ENCODE results near the gene EFNA3.

Gene EFNA3, protein sequence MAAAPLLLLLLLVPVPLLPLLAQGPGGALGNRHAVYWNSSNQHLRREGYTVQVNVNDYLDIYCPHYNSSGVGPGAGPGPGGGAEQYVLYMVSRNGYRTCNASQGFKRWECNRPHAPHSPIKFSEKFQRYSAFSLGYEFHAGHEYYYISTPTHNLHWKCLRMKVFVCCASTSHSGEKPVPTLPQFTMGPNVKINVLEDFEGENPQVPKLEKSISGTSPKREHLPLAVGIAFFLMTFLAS

DNA sequence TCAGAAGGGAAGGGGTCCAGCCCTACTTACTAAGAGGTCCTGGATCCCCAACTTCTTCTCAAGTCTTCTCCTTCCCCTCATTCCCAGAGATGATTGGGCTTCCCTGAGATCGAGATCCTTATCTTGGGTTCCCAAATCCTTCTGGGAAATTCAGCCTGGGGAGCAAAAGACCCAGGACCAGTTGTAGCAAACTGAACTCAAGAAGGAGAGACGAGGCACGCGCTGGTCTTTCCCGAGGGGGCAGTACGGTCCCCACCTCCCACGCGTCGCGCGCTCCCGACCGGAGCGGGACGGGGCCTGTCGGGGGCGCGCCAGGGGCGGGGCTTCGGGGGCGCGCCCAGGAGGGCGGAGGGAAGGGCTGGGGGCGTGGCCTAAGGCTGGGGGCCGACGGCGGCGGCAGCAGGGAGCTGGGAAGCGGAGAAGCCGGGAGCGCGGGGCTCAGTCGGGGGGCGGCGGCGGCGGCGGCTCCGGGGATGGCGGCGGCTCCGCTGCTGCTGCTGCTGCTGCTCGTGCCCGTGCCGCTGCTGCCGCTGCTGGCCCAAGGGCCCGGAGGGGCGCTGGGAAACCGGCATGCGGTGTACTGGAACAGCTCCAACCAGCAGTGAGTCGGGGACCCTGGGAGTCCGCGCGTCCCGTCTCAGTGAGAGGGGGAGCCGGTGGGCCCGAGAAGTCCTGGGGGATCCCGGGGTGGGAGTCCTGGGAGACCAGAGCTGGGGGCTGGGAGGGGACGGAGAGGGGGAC is at the start of gene EFNA3:
TSS of gene EFNA3 (plus strand) at position 369 of the 741 bp plus-strand sequence. CDS start at position 474, 105 bp downstream.
- TF ChIP-seq, protein P1, sequence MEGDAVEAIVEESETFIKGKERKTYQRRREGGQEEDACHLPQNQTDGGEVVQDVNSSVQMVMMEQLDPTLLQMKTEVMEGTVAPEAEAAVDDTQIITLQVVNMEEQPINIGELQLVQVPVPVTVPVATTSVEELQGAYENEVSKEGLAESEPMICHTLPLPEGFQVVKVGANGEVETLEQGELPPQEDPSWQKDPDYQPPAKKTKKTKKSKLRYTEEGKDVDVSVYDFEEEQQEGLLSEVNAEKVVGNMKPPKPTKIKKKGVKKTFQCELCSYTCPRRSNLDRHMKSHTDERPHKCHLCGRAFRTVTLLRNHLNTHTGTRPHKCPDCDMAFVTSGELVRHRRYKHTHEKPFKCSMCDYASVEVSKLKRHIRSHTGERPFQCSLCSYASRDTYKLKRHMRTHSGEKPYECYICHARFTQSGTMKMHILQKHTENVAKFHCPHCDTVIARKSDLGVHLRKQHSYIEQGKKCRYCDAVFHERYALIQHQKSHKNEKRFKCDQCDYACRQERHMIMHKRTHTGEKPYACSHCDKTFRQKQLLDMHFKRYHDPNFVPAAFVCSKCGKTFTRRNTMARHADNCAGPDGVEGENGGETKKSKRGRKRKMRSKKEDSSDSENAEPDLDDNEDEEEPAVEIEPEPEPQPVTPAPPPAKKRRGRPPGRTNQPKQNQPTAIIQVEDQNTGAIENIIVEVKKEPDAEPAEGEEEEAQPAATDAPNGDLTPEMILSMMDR (IDR thresholded peaks at IDR 0.05), result no peak

DNA sequence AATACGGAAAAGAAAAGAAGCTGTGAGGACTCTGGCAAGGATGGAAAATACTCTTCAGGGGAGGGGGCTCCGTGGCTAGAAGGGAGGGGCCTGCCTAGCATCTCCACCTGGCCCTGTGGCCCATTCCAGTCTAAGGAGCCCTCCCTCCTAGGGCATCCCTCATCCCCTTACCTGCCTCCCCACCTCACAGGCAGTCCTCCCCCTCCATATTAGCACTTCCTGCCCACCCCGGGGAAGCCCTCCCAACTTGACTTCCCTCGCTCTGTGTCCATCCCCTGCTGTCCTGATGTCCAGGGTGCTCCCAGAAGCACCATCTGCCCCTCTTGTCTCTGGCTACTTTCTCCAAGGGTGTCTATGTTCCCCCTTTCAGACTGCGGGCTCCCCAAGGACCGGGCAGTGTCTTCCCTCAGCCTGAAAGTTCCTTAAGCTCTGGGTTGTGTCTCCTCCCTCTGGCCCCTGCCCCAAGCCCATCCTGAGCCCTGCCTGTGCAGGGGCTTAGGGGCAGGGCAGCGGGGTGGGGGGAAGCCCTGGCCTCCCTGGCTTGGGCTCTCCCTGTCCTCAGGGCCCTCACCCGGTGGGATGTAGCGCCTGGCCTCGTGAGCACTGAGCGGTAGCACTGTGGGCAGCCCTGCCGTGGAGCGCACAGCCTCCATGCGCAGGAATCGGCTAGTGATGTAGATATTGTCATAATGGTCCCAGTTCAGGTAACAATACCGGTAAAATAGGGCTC is 49.0 kb upstream of the EFNA3 start:
- TF ChIP-seq, protein P1 (IDR thresholded peaks at IDR 0.05), result no peak

DNA sequence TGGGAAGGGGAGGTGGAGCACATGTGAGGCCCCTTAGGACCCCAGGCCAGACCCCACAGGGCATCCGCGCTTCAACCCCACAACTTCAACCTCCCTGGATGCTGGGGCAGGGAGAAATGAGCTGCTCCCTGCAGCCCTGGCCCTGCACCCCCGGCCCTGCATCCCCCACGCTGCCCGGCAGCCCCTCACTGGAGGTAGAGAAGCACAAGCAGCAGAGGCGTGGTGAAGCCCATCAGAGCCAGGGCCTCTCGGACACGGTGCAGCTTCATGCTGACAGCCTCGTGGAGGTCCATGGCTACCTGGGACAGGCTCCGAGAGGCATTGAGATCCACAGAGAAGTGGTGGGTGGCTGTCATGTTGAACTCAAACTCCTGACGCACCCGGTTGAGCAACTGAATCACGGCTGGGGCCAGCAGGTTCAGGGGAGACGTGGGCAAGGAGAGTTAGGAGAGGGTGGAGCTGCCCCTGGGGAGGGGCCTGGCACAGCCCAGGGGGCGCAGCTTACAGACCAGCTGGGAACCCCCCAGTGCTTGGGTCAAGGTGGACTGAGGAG is 48.3 kb upstream of the EFNA3 start:
- TF ChIP-seq, protein P1 (IDR thresholded peaks at IDR 0.05), result no peak

DNA sequence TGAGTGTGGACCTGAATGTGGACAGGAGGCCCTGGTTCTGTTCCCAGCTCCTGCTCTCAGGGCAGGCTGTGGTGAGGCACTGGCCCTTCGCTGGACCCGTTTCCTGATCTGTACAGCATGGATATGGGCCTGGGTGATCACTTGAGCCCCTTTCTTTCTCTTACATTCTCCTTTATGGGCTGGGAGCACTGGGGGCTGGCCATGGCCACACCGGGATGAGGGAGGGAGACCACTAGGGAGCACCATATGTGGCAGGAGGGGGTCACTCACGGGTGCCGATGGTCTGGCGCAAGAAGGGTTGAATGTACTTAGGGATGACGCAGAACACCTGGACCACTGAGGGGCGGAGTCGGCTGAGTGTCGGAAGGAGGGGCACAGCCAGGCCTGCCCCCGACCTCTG is 47.7 kb upstream of the EFNA3 start:
- TF ChIP-seq, protein P1 (IDR thresholded peaks at IDR 0.05), result no peak

DNA sequence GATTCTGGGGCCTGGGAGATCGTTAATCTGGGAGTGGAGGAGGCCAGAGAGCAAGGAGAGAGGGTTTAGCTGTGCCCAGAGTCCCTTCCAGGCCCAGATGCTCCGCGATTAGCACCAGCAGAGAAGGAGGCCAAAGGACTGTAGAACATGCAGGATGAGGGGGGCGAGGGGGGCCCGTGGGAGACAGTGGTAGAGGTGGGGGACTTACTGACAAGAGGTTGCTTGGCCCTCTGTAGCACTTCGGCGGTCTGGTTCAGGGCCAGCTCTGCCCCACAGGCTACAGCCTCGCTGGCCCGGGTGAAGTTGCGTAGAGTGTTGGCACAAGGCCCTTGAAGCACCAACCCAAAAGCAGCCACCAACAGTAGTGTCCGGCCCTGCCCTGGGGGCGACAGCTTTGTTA is 45.8 kb upstream of the EFNA3 start:
- TF ChIP-seq, protein P1 (IDR thresholded peaks at IDR 0.05), result no peak

DNA sequence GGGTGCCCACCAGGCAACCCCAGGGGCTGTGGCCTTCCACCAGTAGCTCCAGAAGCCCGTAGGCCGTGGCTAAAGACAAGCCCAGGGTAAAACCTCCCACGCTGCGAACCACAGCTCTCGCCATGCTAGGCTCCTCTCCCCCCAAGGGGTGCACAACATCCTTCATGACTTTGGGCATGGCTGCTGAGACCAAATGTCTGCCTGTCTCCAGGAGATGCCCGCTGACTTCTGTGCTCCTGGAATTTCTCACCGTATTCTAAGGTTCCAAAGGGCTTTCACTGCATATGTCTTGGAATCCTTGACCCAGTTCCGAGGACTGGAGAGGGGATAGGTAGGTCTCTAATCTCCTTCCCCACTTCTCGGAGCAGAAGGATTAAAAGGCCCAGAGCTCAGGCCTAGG is 45.1 kb upstream of the EFNA3 start, which contains the start of the genes DCST1 and DCST2:
TSS of gene DCST1 (plus strand) at position 301 of the 400 bp plus-strand sequence. CDS start 213 bp downstream, outside the sequence.
TSS of gene DCST2 (minus strand) at position 258 of the 400 bp plus-strand sequence. CDS start at position 178, 80 bp downstream.
- TF ChIP-seq, protein P1 (IDR thresholded peaks at IDR 0.05), result no peak
